ENCODE data around the gene GAS2.

DNA sequence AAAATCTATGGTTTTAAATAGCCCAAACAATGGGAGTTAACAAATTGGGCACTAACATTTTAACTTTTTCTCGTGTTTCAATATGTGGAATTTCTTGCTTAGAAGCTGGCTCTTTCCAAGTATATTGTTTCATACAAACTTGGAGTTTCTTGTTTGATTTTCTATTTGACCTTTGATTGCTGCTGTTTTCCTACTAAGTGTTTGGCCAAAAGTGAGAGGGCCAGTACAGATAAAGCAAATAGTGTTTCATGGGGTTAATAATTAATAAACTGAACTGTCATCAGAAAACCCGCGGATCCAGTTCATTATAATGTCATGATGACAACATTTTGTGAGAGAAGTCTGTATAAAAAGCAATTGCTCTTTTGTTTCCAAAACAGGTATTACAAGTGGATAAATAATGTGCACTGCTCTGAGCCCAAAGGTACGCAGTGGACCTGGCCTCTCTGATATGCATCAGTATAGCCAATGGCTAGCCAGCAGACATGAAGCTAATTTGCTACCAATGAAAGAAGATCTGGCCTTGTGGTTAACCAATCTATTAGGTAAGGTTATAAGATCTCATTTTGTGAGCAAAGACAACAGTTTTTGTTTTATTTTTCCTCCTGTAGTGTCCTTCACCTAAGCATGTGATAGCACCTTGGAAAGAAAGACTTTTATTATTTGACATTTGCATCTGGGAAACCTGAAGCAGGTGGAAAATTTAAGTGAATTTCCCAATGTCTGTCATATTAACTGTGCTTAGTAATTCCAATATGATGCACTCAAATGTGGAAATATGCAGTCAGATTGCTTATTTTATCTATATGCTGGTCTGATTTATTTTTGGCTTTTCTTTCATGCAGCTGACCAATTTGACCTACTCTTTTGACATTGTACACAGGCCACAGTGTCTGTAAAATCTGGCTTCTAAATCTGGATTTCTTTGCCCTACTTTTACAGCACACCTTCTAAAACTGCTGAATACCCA is 8.3 kb downstream of the GAS2 start:
- TF ChIP-seq, protein P1, sequence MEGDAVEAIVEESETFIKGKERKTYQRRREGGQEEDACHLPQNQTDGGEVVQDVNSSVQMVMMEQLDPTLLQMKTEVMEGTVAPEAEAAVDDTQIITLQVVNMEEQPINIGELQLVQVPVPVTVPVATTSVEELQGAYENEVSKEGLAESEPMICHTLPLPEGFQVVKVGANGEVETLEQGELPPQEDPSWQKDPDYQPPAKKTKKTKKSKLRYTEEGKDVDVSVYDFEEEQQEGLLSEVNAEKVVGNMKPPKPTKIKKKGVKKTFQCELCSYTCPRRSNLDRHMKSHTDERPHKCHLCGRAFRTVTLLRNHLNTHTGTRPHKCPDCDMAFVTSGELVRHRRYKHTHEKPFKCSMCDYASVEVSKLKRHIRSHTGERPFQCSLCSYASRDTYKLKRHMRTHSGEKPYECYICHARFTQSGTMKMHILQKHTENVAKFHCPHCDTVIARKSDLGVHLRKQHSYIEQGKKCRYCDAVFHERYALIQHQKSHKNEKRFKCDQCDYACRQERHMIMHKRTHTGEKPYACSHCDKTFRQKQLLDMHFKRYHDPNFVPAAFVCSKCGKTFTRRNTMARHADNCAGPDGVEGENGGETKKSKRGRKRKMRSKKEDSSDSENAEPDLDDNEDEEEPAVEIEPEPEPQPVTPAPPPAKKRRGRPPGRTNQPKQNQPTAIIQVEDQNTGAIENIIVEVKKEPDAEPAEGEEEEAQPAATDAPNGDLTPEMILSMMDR (conservative IDR thresholded peaks at IDR 0.05 in 1 of 2, IDR thresholded peaks at IDR 0.05 in 1 of 2; ENCODE audit: low read depth in 1 of 2, low read length in 2 of 2), result no peak
- TF ChIP-seq EZH2 (IDR thresholded peaks at IDR 0.05; ENCODE audit: low read length, missing control alignments), result no peak

Measured in fibroblast of lung (primary cell).